HG03378 (cell line): ENCODE measurements around the gene CLPTM1L.
"Not testable (repeated sequence)": the region's sequence is repeated elsewhere in the genome, so short reads cannot be mapped to it uniquely, and the experiment has no call there.

Experiments used
- ATAC-seq: cut with Tn5 transposase; IDR thresholded peaks from one replicate; pipeline ENCODE4 v1.9.1; 2021; ENCODE audit warnings: mild to moderate bottlenecking, moderate library complexity; ENCODE audit not compliant: unreplicated experiment

Gene CLPTM1L

GRCh38 chr5:1278656-1279442 is 66.0 kb downstream of the CLPTM1L start:
- ATAC-seq, result no peak

GRCh38 chr5:1278216-1278615 is 66.7 kb downstream of the CLPTM1L start:
- ATAC-seq, result no peak

- no peak for ATAC-seq
Measured at GRCh38 chr5:1277781-1278180, 67.1 kb downstream of the CLPTM1L start.

GRCh38 chr5:1277331-1277730 is 67.6 kb downstream of the CLPTM1L start:
- ATAC-seq, result no peak

- no peak for ATAC-seq
Measured at GRCh38 chr5:1276930-1277329, 68.0 kb downstream of the CLPTM1L start.

- ATAC-seq, result not testable (repeated sequence)
Measured at GRCh38 chr5:1275397-1276391, 69.2 kb downstream of the CLPTM1L start.

- ATAC-seq, result no peak
Measured at GRCh38 chr5:1274471-1274870, 70.4 kb downstream of the CLPTM1L start.

- no peak for ATAC-seq
Measured at GRCh38 chr5:1273745-1274144, 71.2 kb downstream of the CLPTM1L start.

- ATAC-seq, result no peak
Measured at GRCh38 chr5:1272201-1272600, 72.7 kb downstream of the CLPTM1L start.

GRCh38 chr5:1270933-1271914 is 73.7 kb downstream of the CLPTM1L start:
- ATAC-seq, result no peak

GRCh38 chr5:1270426-1270825 is 74.5 kb downstream of the CLPTM1L start:
- no peak for ATAC-seq

GRCh38 chr5:1268666-1269065 is 76.2 kb downstream of the CLPTM1L start:
- no peak for ATAC-seq

- ATAC-seq, result no peak
Measured at GRCh38 chr5:1268056-1268455, 76.8 kb downstream of the CLPTM1L start.
